ENCODE measurements around the gene MASP1. TPM values are rescaled to one million over a fixed set of nuclear protein-coding genes. Genes with fewer than 3 reads are reported as not detected.

The MASP1 gene
- total RNA-seq, 4 donors from 2014 or later: 0.92 to 4.6 (median 1.2) TPM

GRCh38 chr3:187185759-187186158 lies 105.8 kb downstream of the MASP1 start:
- intact Hi-C loops (cut with DNase I): no loop called here
- Histone ChIP-seq H3K36me3 (no peaks in the 10 kb centered on the region), H3K9me3 (no peaks in the 10 kb centered on the region), H3K27me3 (no peaks in the 10 kb centered on the region), H3K27ac (peak overlapping the region in 2 of 4 donors; percentile 40 to 78), H3K4me3 (no peak overlapping the region), H3K4me1 (peaks cover 7 to 42% (median 33%) of the 10 kb centered on the region in 3 donors)
- 86 to 89% methylated on average over 4 of the region's 4 CpGs for WGBS, 2 donors
- DNase-seq: no peak
- TF ChIP-seq CTCF (IDR thresholded peaks at IDR 0.05): no peak

Other genes with a start within 250 kb of the MASP1 start
- gene RPL39L, start 152.2 kb downstream of the MASP1 start, total RNA-seq: 10 to 100 TPM in 2 of 4 donors, 1 to 10 TPM in 2; 2.4 to 18.6 (median 12.4) TPM
- gene RTP1, start 94.3 kb downstream of the MASP1 start, total RNA-seq: not detected
- gene RTP4, start 76.6 kb upstream of the MASP1 start, total RNA-seq: 1 to 10 TPM in 2 of 4 donors, under 1 TPM in 2; 0.35 to 4.2 (median 0.95) TPM